AG09319 (cell line): ENCODE measurements around the gene LPP.

ENCODE experiments used
- DNase-seq: peaks from one replicate; pipeline ENCODE4 v3.0.0-alpha.2; 2010; ENCODE audit warnings: low read depth; ENCODE audit errors: extremely low read depth
- CTCF ChIP-seq: IDR thresholded peaks from 2 replicates; pipeline ENCODE4 v1.5.1; 2011; ENCODE audit warnings: low read depth, mild to moderate bottlenecking, inconsistent platforms, low read length, moderate library complexity

Gene LPP

GRCh38 chr3:188818282-188818681, 664.3 kb downstream of the LPP start:
- DNase-seq, result no peak
- TF ChIP-seq CTCF, result no peak

- TF ChIP-seq CTCF, result no peak
- no peak for DNase-seq
Measured at GRCh38 chr3:188819939-188820338, 666.0 kb downstream of the LPP start.

DNA sequence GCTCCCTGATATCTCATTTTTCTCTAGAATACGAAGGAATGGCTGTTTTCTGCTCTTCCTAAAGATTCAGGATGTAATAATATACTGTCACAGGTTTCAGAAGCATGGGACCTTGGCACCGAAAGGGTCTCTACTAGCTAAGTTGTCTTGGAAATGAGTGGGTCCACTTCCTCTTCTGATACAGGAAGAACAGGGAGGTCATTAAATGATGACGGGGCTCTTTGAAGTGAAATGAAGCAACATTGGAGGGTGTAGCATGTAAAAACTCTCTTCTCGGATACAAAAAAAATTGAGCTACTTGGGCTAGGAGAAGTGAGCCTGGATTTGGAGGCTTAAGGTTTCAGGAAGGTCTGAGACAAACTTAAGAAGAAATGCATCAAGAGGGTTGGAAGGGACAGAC, 668.0 kb downstream of the LPP start:
- no peak for TF ChIP-seq CTCF
- no peak for DNase-seq

DNA sequence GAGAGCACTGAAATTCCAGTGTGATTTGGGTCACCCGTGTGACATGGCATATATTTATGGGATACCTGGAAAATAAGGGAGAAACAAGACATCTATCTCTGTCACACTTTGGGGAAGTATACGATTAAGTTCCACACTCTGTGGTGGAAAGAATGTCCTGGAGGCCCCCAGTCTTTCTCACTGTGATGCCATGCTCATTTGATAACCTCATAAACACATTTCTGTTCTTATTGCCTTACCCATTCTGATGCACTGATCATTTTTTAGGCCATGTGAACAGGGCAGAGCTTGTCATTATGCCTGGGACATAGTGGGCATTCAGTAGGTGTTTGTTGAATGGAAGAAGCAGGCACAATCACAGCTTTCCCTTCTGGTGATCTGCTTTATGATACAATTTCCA, 668.5 kb downstream of the LPP start:
- DNase-seq, result no peak
- no peak for TF ChIP-seq CTCF

GRCh38 chr3:188824566-188824965, 670.6 kb downstream of the LPP start:
- no peak for TF ChIP-seq CTCF
- DNase-seq, result no peak

GRCh38 chr3:188825901-188826300, 671.9 kb downstream of the LPP start:
- DNase-seq, result no peak

DNA sequence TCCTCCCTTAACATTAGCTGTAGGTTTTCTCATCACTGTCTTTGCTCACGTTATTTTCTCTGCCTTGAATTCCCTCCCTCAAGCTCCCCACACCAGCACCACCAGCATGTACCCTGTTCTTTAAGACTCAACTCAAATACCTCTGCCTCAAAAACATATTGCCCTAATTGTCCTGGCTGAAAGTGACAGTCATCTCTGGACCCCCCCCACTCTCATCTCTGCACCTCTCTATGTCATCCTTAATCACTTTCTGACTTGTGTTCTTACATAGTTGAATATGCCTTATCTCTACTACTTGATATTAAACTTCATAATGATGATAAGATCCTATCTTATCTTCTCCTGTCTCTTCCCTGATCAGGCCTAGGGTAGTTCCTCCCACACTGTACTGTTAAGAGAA, 672.6 kb downstream of the LPP start:
- TF ChIP-seq CTCF, result no peak

More at GRCh38 chr3:188825901-188826300, 671.9 kb downstream of the LPP start:
- no peak for TF ChIP-seq CTCF

DNA sequence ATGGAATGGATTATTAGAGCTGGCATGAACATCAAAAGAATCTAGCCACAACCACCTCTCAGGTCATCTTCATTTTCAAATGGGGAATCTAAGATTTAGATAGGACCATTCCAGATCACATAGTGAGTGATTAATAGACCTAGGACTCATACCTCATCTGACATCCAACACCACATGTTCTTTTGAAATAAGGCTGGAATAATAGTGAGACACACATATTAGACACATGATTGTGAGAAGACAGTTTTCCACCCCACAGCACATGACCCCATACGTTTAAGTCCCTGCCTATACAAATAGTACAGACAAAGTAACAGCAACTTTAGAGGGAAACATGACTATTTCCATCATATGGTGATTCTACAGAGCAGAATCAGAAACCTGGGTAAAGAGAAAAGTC, 673.1 kb downstream of the LPP start:
- DNase-seq, result no peak
- TF ChIP-seq CTCF, result no peak

More for the DNA sequence above, 672.6 kb downstream of the LPP start:
- no peak for DNase-seq
